ENCODE measurements around the gene NRG2. TPM values are rescaled to one million over a fixed set of nuclear protein-coding genes. Genes with fewer than 3 reads are reported as not detected.
A peak's percentile ranks its signal among the peaks of the same experiment; 100 is the strongest.

NRG2 gene
- polyA plus RNA-seq, 3 donors: 0.01 TPM; not detected in 2

DNA sequence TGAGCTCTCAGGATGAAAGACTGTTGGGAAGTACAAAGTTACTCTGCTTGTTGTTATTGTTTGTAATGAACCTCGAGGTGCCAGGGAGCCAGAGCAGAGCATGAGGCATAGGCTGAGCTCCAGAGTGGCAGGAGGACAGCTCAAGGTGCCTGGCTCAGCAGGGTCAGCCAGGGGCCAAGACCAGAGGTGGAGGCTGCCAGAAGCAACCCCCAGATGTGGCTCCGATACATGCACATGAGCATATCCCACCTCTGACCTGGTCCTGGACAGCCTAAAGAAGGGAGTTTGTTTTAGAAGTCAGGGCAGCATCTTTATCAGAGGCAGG is 141.9 kb downstream of the NRG2 start:
- Mint-ChIP-seq H3K27me3 (ENCODE audit: low read depth in 3 of 3) (peaks cover 13 to 44% (median 43%) of the 10 kb centered on the region in 3 donors), H3K9me3 (peaks cover 0 to 5% (median 0%) of the 10 kb centered on the region in 7 donors), H3K36me3 (no peaks in the 10 kb centered on the region), H3K4me3 (peak overlapping the region in 1 of 2 donors; percentile 59), H3K4me1 (peaks cover 3% of the 10 kb centered on the region), H3K27ac (no peak overlapping the region)
- Histone ChIP-seq H3K4me1 (ENCODE audit: control insufficient read depth in 1 of 2, insufficient read depth in 2 of 2, low read length in 2 of 2) (peaks cover 0 to 9% of the 10 kb centered on the region in 2 donors), H3K79me2 (ENCODE audit: insufficient read depth, low read length) (no peaks in the 10 kb centered on the region), H4K20me1 (ENCODE audit: insufficient read depth, low read length) (no peaks in the 10 kb centered on the region), H2AFZ (ENCODE audit: insufficient read depth, low read depth, low read length, poor library complexity, severe bottlenecking) (no peak overlapping the region), H3K27me3 (ENCODE audit: control insufficient read depth in 2 of 2, insufficient read depth in 2 of 2, low read length in 2 of 2) (peaks cover 33 to 56% of the 10 kb centered on the region in 2 donors), H3K9ac (ENCODE audit: insufficient read depth, low read length, poor library complexity, severe bottlenecking) (no peak overlapping the region), H3K4me2 (replicated peaks; ENCODE audit: extremely low read depth, low read length, poor library complexity, severe bottlenecking) (no peak overlapping the region), H3K9me3 (replicated peaks in 1 of 2; ENCODE audit: control insufficient read depth in 1 of 2, insufficient read depth in 1 of 2, low read length in 2 of 2) (peaks cover 0 to 22% of the 10 kb centered on the region in 2 donors), H3K27ac (ENCODE audit: low read depth in 1 of 2, low read length in 2 of 2) (no peak overlapping the region), H3K4me3 (replicated peaks in 1 of 3; ENCODE audit: low read depth in 2 of 3, low read length in 3 of 3) (no peak overlapping the region), H3K36me3 (replicated peaks in 1 of 2; ENCODE audit: control insufficient read depth in 1 of 2, insufficient read depth in 2 of 2, low read length in 2 of 2) (no peaks in the 10 kb centered on the region)
- 70% methylated on average over 2 of the region's 2 CpGs for WGBS (ENCODE audit: insufficient coverage)
- TF ChIP-seq, protein P1, sequence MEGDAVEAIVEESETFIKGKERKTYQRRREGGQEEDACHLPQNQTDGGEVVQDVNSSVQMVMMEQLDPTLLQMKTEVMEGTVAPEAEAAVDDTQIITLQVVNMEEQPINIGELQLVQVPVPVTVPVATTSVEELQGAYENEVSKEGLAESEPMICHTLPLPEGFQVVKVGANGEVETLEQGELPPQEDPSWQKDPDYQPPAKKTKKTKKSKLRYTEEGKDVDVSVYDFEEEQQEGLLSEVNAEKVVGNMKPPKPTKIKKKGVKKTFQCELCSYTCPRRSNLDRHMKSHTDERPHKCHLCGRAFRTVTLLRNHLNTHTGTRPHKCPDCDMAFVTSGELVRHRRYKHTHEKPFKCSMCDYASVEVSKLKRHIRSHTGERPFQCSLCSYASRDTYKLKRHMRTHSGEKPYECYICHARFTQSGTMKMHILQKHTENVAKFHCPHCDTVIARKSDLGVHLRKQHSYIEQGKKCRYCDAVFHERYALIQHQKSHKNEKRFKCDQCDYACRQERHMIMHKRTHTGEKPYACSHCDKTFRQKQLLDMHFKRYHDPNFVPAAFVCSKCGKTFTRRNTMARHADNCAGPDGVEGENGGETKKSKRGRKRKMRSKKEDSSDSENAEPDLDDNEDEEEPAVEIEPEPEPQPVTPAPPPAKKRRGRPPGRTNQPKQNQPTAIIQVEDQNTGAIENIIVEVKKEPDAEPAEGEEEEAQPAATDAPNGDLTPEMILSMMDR (IDR thresholded peaks at IDR 0.05): no peak
- intact Hi-C loops (cut with micrococcal nuclease): no loop called here
- DNase-seq: no peak

DNA sequence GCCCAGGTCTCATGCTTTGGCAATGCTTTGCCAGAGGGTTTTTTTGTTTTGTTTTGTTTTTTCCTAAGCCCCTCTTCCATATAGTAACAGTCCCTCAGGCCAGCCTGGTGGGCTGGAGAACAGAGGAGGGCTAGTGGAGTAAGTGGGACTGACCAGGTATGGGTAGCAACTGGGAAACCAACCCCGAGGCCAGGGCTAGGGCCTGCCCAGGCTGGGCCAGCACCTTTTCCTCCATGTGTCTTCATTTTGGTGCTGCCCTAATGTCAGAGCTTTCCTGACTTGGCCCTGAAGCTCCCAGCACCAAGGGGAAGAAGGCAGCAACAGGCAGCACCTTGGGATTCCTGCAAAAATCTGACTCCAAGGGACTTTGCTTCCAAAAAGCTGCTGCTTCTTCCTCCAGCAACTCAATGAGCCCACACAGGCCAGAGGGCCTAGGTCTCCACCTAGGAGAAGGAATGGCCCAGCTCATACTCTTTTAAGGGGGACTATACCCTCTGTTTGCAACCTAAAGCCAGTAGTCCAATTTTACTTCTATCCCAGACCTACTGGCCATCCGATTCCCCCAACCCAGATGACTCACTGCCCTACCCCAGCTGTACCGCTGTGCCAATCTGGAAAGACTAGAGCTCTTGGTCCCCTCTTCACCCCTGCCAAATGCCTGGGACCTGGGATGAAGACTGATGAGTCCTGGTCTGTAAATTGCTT is 142.4 kb downstream of the NRG2 start:
- no peak overlapping the region for H2AFZ ChIP-seq (ENCODE audit: insufficient read depth, low read depth, low read length, poor library complexity, severe bottlenecking)
- H3K9me3 ChIP-seq (replicated peaks in 1 of 2; ENCODE audit: control insufficient read depth in 1 of 2, insufficient read depth in 1 of 2, low read length in 2 of 2): peaks cover 0 to 22% of the 10 kb centered on the region in 2 donors
- H3K9ac ChIP-seq (ENCODE audit: insufficient read depth, low read length, poor library complexity, severe bottlenecking): no peak overlapping the region
- Mint-ChIP-seq H3K4me1 (peaks cover 3% of the 10 kb centered on the region), H3K36me3 (no peaks in the 10 kb centered on the region), H3K4me3 (peak overlapping the region in 1 of 2 donors; percentile 59), H3K9me3 (peaks cover 0 to 5% (median 0%) of the 10 kb centered on the region in 7 donors), H3K27me3 (ENCODE audit: low read depth in 3 of 3) (peaks cover 13 to 45% (median 44%) of the 10 kb centered on the region in 3 donors), H3K27ac (no peak overlapping the region)
- no peak overlapping the region for H3K27ac ChIP-seq (ENCODE audit: low read depth in 1 of 2, low read length in 2 of 2)
- intact Hi-C loops (cut with micrococcal nuclease): no loop called here
- peaks cover 32 to 53% of the 10 kb centered on the region in 2 donors for H3K27me3 ChIP-seq (ENCODE audit: control insufficient read depth in 2 of 2, insufficient read depth in 2 of 2, low read length in 2 of 2)
- H3K36me3 ChIP-seq (replicated peaks in 1 of 2; ENCODE audit: control insufficient read depth in 1 of 2, insufficient read depth in 2 of 2, low read length in 2 of 2): no peaks in the 10 kb centered on the region
- 100% methylated on average over 1 of the region's 3 CpGs for WGBS (ENCODE audit: insufficient coverage)
- H3K4me3 ChIP-seq (replicated peaks in 1 of 3; ENCODE audit: low read depth in 2 of 3, low read length in 3 of 3): no peak overlapping the region
- TF ChIP-seq, protein P1 (IDR thresholded peaks at IDR 0.05): no peak
- DNase-seq: no peak
- no peaks in the 10 kb centered on the region for H4K20me1 ChIP-seq (ENCODE audit: insufficient read depth, low read length)
- H3K79me2 ChIP-seq (ENCODE audit: insufficient read depth, low read length): no peaks in the 10 kb centered on the region
- peaks cover 0 to 9% of the 10 kb centered on the region in 2 donors for H3K4me1 ChIP-seq (ENCODE audit: control insufficient read depth in 1 of 2, insufficient read depth in 2 of 2, low read length in 2 of 2)
- no peak overlapping the region for H3K4me2 ChIP-seq (replicated peaks; ENCODE audit: extremely low read depth, low read length, poor library complexity, severe bottlenecking)
